Measurements from ENCODE around the gene LSM3. TPM values are rescaled to one million over a fixed set of nuclear protein-coding genes. Genes with fewer than 3 reads are reported as not detected.
"Not testable (repeated sequence)": the region's sequence is repeated elsewhere in the genome, so short reads cannot be mapped to it uniquely, and the experiment has no call there.

The LSM3 gene
- total RNA-seq, 1 donor from 2014 or later: 9.5 TPM

DNA sequence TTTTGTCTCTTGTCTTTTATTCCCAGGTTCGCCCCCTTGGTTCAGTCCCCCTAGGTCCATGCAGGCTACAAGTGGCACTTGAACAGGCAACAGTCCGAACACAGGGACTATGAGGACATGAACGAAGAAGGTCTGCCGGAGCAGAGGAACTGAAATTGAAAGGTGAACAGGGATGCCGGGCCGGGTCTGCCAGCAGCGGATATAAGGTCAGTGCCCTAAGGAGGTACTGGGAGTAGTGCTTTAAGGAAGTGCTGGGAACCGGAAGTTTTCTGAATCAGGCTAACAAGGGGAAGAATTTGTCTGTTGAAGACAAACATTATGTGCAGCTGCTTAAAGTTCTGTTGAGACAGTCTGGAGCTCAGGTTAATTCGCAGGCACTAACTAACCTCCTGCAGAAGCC is 46.8 kb downstream of the LSM3 start:
- peaks cover 12% of the 10 kb centered on the region for H3K4me1 Mint-ChIP-seq (ENCODE audit: low read depth, unreplicated experiment)
- no peaks in the 10 kb centered on the region for H3K36me3 Mint-ChIP-seq (ENCODE audit: low read depth, unreplicated experiment)
- H3K9me3 Mint-ChIP-seq (ENCODE audit: unreplicated experiment): peaks cover 4% of the 10 kb centered on the region
- Histone ChIP-seq H3K27me3 (ENCODE audit: insufficient read depth, low read length) (no peaks in the 10 kb centered on the region), H3K9ac (ENCODE audit: low read length) (no peak overlapping the region), H3K27ac (ENCODE audit: low read depth, low read length) (no peak overlapping the region), H3K9me3 (ENCODE audit: insufficient read depth, low read depth, low read length) (no peaks in the 10 kb centered on the region), H3K4me3 (ENCODE audit: insufficient read depth, low read depth, low read length) (no peak overlapping the region), H3K79me2 (ENCODE audit: insufficient read depth, low read length) (no peaks in the 10 kb centered on the region), H4K20me1 (ENCODE audit: insufficient read depth, low read length) (no peaks in the 10 kb centered on the region), H3K36me3 (ENCODE audit: insufficient read depth, low read length) (no peaks in the 10 kb centered on the region), H2AFZ (ENCODE audit: low read depth, low read length) (no peak overlapping the region), H3K4me1 (ENCODE audit: insufficient read depth, low read length) (no peaks in the 10 kb centered on the region), H3K4me2 (ENCODE audit: low read length) (no peak overlapping the region)
- H3K4me3 Mint-ChIP-seq (ENCODE audit: unreplicated experiment): no peak overlapping the region
- H3K27me3 Mint-ChIP-seq (ENCODE audit: low read depth, unreplicated experiment): no peaks in the 10 kb centered on the region
- peak overlapping the region; percentile 9 for H3K27ac Mint-ChIP-seq (ENCODE audit: unreplicated experiment)
- DNase-seq (ENCODE audit: low read depth) (no peak), FAIRE-seq (no peak)
- TF ChIP-seq CTCF (IDR thresholded peaks at IDR 0.05; ENCODE audit: insufficient read depth, low read depth, low read length) (no peak), EZH2 (IDR thresholded peaks at IDR 0.05; ENCODE audit: insufficient read depth, low read length) (no peak)

DNA sequence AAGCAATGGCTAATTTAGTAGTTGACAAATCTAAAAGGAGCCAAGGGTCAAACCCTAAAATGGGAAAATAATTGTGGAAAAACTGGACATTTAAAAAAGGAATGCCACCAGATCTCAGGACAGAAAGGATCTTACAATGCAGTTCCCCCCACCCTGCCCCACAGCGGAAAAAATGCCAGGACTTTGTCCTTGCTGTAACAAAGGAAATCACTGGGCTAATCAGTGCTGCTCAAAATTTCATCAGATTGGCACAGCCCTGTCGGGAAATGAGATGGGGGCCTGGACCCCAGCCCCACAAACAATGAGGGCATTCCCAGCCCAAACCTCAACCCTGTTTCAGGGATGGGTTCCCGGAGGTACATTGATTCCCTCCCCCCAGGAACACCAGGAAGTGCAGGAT is 47.7 kb downstream of the LSM3 start:
- not testable (repeated sequence) for H3K9ac ChIP-seq (ENCODE audit: low read length); H3K36me3 ChIP-seq (ENCODE audit: insufficient read depth, low read length); H3K4me3 Mint-ChIP-seq (ENCODE audit: unreplicated experiment); H3K4me2 ChIP-seq (ENCODE audit: low read length); H3K36me3 Mint-ChIP-seq (ENCODE audit: low read depth, unreplicated experiment); H3K4me3 ChIP-seq (ENCODE audit: insufficient read depth, low read depth, low read length); H3K9me3 ChIP-seq (ENCODE audit: insufficient read depth, low read depth, low read length); H3K4me1 ChIP-seq (ENCODE audit: insufficient read depth, low read length); H3K27me3 Mint-ChIP-seq (ENCODE audit: low read depth, unreplicated experiment); H4K20me1 ChIP-seq (ENCODE audit: insufficient read depth, low read length); H3K27ac ChIP-seq (ENCODE audit: low read depth, low read length); H3K27me3 ChIP-seq (ENCODE audit: insufficient read depth, low read length); FAIRE-seq; H3K79me2 ChIP-seq (ENCODE audit: insufficient read depth, low read length); H2AFZ ChIP-seq (ENCODE audit: low read depth, low read length); H3K9me3 Mint-ChIP-seq (ENCODE audit: unreplicated experiment); H3K27ac Mint-ChIP-seq (ENCODE audit: unreplicated experiment); DNase-seq (ENCODE audit: low read depth)
- peaks cover 12% of the 10 kb centered on the region for H3K4me1 Mint-ChIP-seq (ENCODE audit: low read depth, unreplicated experiment)

- no peak for FAIRE-seq
- H3K27me3 Mint-ChIP-seq (ENCODE audit: low read depth, unreplicated experiment): no peaks in the 10 kb centered on the region
- Histone ChIP-seq H3K9me3 (ENCODE audit: insufficient read depth, low read depth, low read length) (no peaks in the 10 kb centered on the region), H3K36me3 (ENCODE audit: insufficient read depth, low read length) (no peaks in the 10 kb centered on the region), H3K4me2 (ENCODE audit: low read length) (no peak overlapping the region), H3K9ac (ENCODE audit: low read length) (no peak overlapping the region), H4K20me1 (ENCODE audit: insufficient read depth, low read length) (no peaks in the 10 kb centered on the region), H2AFZ (ENCODE audit: low read depth, low read length) (no peak overlapping the region), H3K4me1 (ENCODE audit: insufficient read depth, low read length) (peaks cover 10% of the 10 kb centered on the region), H3K79me2 (ENCODE audit: insufficient read depth, low read length) (no peaks in the 10 kb centered on the region), H3K27ac (ENCODE audit: low read depth, low read length) (no peak overlapping the region), H3K27me3 (ENCODE audit: insufficient read depth, low read length) (no peaks in the 10 kb centered on the region), H3K4me3 (ENCODE audit: insufficient read depth, low read depth, low read length) (no peak overlapping the region)
- H3K36me3 Mint-ChIP-seq (ENCODE audit: low read depth, unreplicated experiment): no peaks in the 10 kb centered on the region
- no peak for DNase-seq (ENCODE audit: low read depth)
- H3K4me3 Mint-ChIP-seq (ENCODE audit: unreplicated experiment): no peak overlapping the region
- peaks cover 3% of the 10 kb centered on the region for H3K9me3 Mint-ChIP-seq (ENCODE audit: unreplicated experiment)
- TF ChIP-seq CTCF (IDR thresholded peaks at IDR 0.05; ENCODE audit: insufficient read depth, low read depth, low read length) (no peak), EZH2 (IDR thresholded peaks at IDR 0.05; ENCODE audit: insufficient read depth, low read length) (no peak)
- no peak overlapping the region for H3K27ac Mint-ChIP-seq (ENCODE audit: unreplicated experiment)
- peaks cover 22% of the 10 kb centered on the region for H3K4me1 Mint-ChIP-seq (ENCODE audit: low read depth, unreplicated experiment)
These were observed 49.2 kb downstream of the LSM3 start for GRCh38 chr3:14227856-14228255.

Data from astrocyte (in vitro differentiated cells and primary cell).